Measurements from ENCODE around the gene C2. TPM values are rescaled to one million over a fixed set of nuclear protein-coding genes. Genes with fewer than 3 reads are reported as not detected.
"Not testable (repeated sequence)": the region's sequence is repeated elsewhere in the genome, so short reads cannot be mapped to it uniquely, and the experiment has no call there.

The C2 gene
- total and polyA plus RNA-seq, 8 donors: 1.7 to 24.6 (median 4.9) TPM; not detected in 1

DNA sequence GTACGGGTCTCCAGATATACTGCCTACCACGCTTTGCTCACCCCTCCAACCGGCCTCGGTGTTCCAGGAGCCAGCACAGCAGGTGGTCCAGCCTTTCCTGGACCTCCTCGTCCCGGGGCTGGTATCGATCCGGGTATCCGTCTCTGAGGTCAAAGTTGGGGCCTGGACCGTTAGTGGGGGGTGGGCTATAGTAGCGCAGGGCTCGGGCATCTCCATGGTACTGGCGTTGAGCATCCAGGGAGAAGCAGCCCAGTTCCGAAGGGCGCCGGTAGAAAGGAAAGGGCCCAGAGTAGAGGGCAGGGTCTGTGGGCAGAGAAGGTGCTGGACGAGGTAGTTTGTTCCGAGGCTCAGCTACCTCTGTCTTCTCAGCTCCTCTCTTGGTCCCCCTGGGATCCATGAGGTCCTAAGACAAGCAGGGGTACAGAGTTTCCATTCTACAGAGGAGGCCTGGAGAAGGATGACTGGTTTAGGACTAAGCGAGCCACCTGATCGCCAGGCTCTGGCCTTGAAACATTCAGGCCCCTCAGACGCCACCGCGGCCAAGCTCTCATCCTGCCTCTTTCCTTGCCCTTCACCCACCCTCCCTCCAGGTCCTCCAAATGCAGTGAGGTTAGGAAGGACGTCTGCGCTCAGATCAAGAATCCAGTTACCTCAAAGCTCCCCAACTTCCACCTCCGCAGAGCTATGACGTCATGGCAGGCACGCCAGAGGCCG is 43.9 kb downstream of the C2 start:
- 15 to 18% (median 16%) methylated on average over 28 to 29 of the region's 29 CpGs for WGBS, 5 donors
- H3K4me1 ChIP-seq: peaks cover 27 to 46% (median 37%) of the 10 kb centered on the region in 4 donors
- TF ChIP-seq POLR2AphosphoS5 (IDR thresholded peaks at IDR 0.05) (no peak), POLR2A (IDR thresholded peaks at IDR 0.05) (no peak), EP300 (IDR thresholded peaks at IDR 0.05) (no peak)
- TF ChIP-seq, protein P1, sequence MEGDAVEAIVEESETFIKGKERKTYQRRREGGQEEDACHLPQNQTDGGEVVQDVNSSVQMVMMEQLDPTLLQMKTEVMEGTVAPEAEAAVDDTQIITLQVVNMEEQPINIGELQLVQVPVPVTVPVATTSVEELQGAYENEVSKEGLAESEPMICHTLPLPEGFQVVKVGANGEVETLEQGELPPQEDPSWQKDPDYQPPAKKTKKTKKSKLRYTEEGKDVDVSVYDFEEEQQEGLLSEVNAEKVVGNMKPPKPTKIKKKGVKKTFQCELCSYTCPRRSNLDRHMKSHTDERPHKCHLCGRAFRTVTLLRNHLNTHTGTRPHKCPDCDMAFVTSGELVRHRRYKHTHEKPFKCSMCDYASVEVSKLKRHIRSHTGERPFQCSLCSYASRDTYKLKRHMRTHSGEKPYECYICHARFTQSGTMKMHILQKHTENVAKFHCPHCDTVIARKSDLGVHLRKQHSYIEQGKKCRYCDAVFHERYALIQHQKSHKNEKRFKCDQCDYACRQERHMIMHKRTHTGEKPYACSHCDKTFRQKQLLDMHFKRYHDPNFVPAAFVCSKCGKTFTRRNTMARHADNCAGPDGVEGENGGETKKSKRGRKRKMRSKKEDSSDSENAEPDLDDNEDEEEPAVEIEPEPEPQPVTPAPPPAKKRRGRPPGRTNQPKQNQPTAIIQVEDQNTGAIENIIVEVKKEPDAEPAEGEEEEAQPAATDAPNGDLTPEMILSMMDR (IDR thresholded peaks at IDR 0.05): no peak
- no peaks in the 10 kb centered on the region for H3K9me3 ChIP-seq
- peak overlapping the region; percentile 92 to 99 (median 96) for H3K27ac ChIP-seq
- H3K36me3 ChIP-seq: peaks cover 36 to 60% (median 44%) of the 10 kb centered on the region in 4 donors
- no peak for DNase-seq
- no peaks in the 10 kb centered on the region for H3K27me3 ChIP-seq
- peak overlapping the region; percentile 62 to 82 (median 70) for H3K4me3 ChIP-seq
- intact Hi-C loops (cut with DNase I; ENCODE audit: low total_unique reads): no loop called here

GRCh38 chr6:31971993-31972708 is 44.6 kb downstream of the C2 start, which contains the start of gene DXO:
Gene DXO (minus strand): TSS chr6:31972138. CDS start chr6:31971675, 463 bp downstream.
- Histone ChIP-seq H3K4me3 (peak within 1 kb of the TSS; percentile 62 to 82 (median 70)), H3K36me3 (peaks cover 29 to 53% (median 41%) of the 10 kb centered on the region in 4 donors), H3K4me1 (peaks cover 27 to 46% (median 37%) of the 10 kb centered on the region in 4 donors), H3K27ac (peak within 1 kb of the TSS; percentile 92 to 99 (median 96)), H3K27me3 (no peaks in the 10 kb centered on the region), H3K9me3 (no peaks in the 10 kb centered on the region)
- peak; percentile 96 to 99 for DNase-seq
- WGBS, 5 donors: 0 to 1% (median 0%) methylated on average over 14 to 62 of the region's 62 CpGs
- intact Hi-C loops (cut with DNase I; ENCODE audit: low total_unique reads): no loop called here
- peak; percentile 12 for TF ChIP-seq EP300 (IDR thresholded peaks at IDR 0.05)
- TF ChIP-seq POLR2AphosphoS5 (IDR thresholded peaks at IDR 0.05): peak; percentile 34 to 92 (median 86)
- no peak for TF ChIP-seq POLR2A (IDR thresholded peaks at IDR 0.05)
- TF ChIP-seq, protein P1 (IDR thresholded peaks at IDR 0.05): no peak

DNA sequence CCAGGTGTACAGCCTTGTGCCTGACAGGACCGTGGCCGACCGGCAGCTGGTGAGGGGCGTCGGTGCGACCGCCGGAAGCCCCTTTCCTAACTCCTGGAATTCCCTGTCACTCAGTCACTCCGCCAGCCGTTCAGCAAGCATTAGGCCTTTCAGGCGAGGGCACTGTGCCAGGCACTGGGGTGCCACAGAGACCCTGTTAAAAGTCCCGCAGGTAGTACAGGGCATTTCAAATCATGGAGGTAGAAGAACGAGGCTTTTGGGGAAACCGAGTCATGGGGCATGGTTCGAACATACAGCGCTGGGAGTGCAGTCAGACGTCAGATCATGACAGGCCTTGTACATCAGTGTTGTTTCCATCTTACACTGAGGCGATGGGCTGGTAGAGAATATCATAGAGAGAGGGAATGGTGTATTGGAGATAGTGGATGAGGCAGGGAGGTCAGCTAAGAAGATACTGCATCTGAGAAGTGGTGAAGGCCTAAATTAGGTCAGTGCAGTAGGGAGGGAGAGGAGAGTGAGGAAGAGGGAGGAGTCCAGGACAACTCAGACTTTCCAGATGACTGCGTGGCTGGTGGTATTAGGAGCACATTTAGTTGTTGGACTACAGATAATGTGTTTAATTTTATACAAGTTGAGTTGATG is 45.3 kb downstream of the C2 start:
- Histone ChIP-seq H3K27me3 (no peaks in the 10 kb centered on the region), H3K27ac (peak overlapping the region; percentile 92 to 99 (median 96)), H3K4me1 (peaks cover 27 to 46% (median 37%) of the 10 kb centered on the region in 4 donors), H3K4me3 (peak overlapping the region; percentile 62 to 82 (median 70)), H3K36me3 (peaks cover 22 to 46% (median 34%) of the 10 kb centered on the region in 4 donors), H3K9me3 (no peaks in the 10 kb centered on the region)
- no peak for TF ChIP-seq POLR2A (IDR thresholded peaks at IDR 0.05)
- TF ChIP-seq EP300 (IDR thresholded peaks at IDR 0.05): no peak
- no peak for TF ChIP-seq POLR2AphosphoS5 (IDR thresholded peaks at IDR 0.05)
- TF ChIP-seq, protein P1 (IDR thresholded peaks at IDR 0.05): no peak
- 5 to 16% (median 7%) methylated on average over 9 to 19 of the region's 19 CpGs for WGBS, 5 donors
- peak in 1 of 2 donors; percentile 43 for DNase-seq
- intact Hi-C loops (cut with DNase I; ENCODE audit: low total_unique reads): no loop called here

DNA sequence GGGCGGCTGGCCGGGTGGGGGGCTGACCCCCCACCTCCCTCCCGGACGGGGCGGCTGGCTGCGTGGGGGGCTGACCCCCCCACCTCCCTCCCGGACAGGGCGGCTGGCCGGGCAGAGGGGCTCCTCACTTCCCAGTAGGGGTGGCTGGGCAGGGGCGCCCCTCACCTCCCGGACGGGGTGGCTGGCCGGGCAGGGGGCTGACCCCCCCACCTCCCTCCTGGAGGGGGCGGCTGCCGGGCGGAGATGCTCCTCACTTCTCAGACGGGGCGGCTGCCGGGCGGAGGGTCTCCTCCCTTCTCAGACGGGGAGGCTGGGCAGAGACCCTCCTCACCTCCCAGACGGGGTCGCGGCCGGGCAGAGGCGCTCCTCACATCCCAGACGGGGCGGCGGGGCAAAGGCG is 48.5 kb downstream of the C2 start:
- H3K9me3 ChIP-seq; DNase-seq; intact Hi-C loops (cut with DNase I; ENCODE audit: low total_unique reads); H3K27me3 ChIP-seq; H3K4me3 ChIP-seq; H3K27ac ChIP-seq: not testable (repeated sequence)
- WGBS, 5 donors: 94 to 98% (median 97%) methylated on average over 11 to 30 of the region's 30 CpGs
- Histone ChIP-seq H3K36me3 (peaks cover 0 to 28% (median 22%) of the 10 kb centered on the region in 4 donors), H3K4me1 (peaks cover 15 to 27% (median 18%) of the 10 kb centered on the region in 4 donors)

Measured in stomach (tissue), 9 donors.